Testis (tissue), 2 donors: ENCODE measurements around the gene CARD18.

Experiments used
- CTCF ChIP-seq, 3 experiments: fragments of 450-650 bp in 2 of 3; fragments of 200-600 bp in 1 of 3; sonication (generic) in 1 of 3; IDR thresholded peaks; one replicate each; pipeline ENCODE4 v1.5.1; 2016 to 2019; ENCODE audit warnings: antibody characterized with exemption in 3 of 3, mild to moderate bottlenecking in 2 of 3, moderate library complexity in 1 of 3
- POLR2A ChIP-seq: fragments of 450-650 bp; IDR thresholded peaks from one replicate; pipeline ENCODE4 v1.6.1; 2017; ENCODE audit warnings: antibody characterized with exemption, mild to moderate bottlenecking, moderate library complexity

- TF ChIP-seq POLR2A (no peak), CTCF (IDR thresholded peaks at IDR 0.05) (no peak)
Measured at GRCh38 chr11:105164208-105164607, 24.6 kb upstream of the CARD18 start.
